HG03025 (cell line): ENCODE data around the gene RPL28.
A peak's percentile ranks its signal among the peaks of the same experiment; 100 is the strongest.

Experiments
- ATAC-seq: cut with Tn5 transposase; IDR thresholded peaks from one replicate; pipeline ENCODE4 v1.9.1; 2021; ENCODE audit warnings: mild to moderate bottlenecking, moderate library complexity; ENCODE audit not compliant: unreplicated experiment, low FRiP score

Gene RPL28

GRCh38 chr19:55385724-55386492, at the start of gene RPL28:
TSS of gene RPL28 (plus strand) at chr19:55385932. CDS start at chr19:55386358, 426 bp downstream.
- peak; percentile 55 for ATAC-seq

- ATAC-seq: no peak
These were observed 49.6 kb upstream of the RPL28 start for GRCh38 chr19:55336101-55336500.

- peak; percentile 86 for ATAC-seq
These were observed 46.4 kb upstream of the RPL28 start, which contains the start of gene KMT5C for GRCh38 chr19:55339105-55339888. TSS of gene KMT5C (plus strand) at chr19:55339876. CDS start at chr19:55341937, 2,061 bp downstream.

- no peak for ATAC-seq
These were observed 45.6 kb upstream of the RPL28 start for GRCh38 chr19:55339889-55340783.

GRCh38 chr19:55340784-55341147, 45.0 kb upstream of the RPL28 start:
- no peak for ATAC-seq

GRCh38 chr19:55341171-55341588, 44.6 kb upstream of the RPL28 start:
- ATAC-seq: no peak

- ATAC-seq: no peak
These were observed 43.9 kb upstream of the RPL28 start for GRCh38 chr19:55341595-55342531.

- ATAC-seq: no peak
These were observed 41.3 kb upstream of the RPL28 start for GRCh38 chr19:55344444-55344843.

- ATAC-seq: no peak
These were observed 40.5 kb upstream of the RPL28 start for GRCh38 chr19:55345101-55345817.

- ATAC-seq: no peak
These were observed 39.7 kb upstream of the RPL28 start for GRCh38 chr19:55345818-55346724.

GRCh38 chr19:55346725-55347441, 38.8 kb upstream of the RPL28 start:
- ATAC-seq: no peak

- no peak for ATAC-seq
These were observed 38.2 kb upstream of the RPL28 start for GRCh38 chr19:55347442-55348009.

GRCh38 chr19:55348317-55349034, 37.3 kb upstream of the RPL28 start:
- no peak for ATAC-seq

GRCh38 chr19:55350620-55351315, 35.0 kb upstream of the RPL28 start:
- ATAC-seq: no peak

- ATAC-seq: no peak
These were observed 33.7 kb upstream of the RPL28 start for GRCh38 chr19:55352040-55352439.
